SHP77 (cell line): ENCODE results near the gene GPER1.
"Not testable (repeated sequence)": the region's sequence is repeated elsewhere in the genome, so short reads cannot be mapped to it uniquely, and the experiment has no call there.

ENCODE experiments used
- DNase-seq, 2 experiments: peaks; one replicate each; lab custom pipeline; 2025; lab: John Stamatoyannopoulos, UW

Gene GPER1

DNA sequence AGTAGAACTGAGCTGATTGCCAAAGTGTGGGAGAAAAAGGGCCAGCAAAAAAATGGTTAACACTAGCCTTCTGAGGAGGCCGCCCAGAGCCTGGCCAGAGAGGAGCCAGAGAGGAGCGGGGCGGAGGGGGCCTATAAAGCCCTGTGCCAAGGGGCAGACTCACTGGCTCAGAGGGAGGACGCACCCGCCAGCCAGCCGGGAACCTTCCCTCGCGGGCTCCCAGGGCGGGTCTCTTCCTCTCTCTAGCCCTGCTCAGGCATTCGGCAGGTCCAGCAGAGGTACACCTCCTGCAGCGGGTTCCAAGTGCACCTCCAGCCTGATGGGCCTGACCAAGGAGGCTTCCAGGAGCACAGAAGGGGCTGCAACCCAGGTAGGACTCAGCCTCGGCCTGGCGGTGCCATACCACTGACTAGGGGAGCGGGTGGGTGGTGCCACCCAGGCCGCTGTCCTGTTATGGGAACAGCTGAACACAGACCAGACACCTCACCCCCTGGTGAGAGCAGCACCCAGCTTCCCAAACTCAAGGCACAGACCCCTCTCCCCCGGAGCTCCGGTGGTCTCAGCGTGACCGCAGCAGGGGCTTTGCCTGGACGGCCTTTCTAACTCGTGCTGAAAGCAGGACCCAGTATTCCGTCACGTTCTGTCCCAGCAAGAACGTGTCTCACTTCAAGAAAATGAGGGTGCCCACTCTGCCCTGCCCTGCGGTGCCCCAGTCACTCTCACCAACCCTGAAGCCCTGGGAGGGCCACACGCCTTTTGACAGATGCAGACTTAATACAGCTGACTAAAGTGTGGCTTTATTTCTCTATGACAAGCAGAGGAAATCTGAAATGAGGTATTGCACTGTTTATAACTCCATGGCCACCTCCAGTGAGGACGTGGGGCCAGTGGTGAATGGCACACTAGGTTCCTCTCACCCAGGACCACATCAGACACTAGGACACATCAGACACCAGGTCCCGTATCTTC is at the start of gene GPER1:
TSS of gene GPER1 (plus strand) at position 162 of the 969 bp plus-strand sequence. CDS start 3,616 bp downstream, outside the sequence.
- DNase-seq: peak; percentile 58 to 78

DNA sequence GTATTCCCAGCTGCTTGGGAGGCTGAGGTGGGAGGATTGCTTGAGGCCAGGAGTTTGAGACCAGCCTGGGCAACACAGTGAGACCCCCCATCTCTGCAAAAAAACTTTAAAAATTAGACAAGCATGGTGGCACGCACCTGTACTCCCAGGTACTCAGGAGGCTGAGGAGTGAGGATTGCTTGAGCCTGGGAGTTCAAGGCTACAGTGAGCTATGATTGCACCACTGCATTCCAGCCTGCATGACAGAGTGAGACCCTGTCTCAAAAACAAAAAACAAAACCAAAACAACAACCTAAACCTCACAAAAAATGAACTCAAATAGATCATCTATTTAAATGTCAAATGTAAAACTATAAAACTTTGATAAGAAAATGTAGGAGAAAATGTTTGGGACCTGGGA is 47.7 kb upstream of the GPER1 start:
- DNase-seq: not testable (repeated sequence)

DNA sequence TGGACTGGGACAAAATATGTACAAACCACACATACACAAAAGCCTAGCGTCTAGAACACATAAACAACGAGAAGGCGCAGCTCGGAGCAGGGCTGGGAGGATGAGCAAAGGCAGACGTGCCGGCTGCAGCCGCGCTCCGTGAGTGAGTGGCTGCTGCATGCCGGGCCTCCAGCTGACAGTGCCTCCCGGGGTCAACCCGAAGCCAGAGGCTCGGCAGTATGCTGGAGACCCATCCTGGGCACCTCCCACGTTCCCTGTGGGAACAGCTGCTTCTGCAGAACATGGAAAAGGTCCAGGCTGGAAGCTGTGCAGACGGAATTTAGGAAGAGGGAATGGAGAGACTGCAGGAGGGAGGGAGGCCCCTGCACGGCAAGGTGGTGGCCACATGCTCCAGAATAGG is 47.1 kb upstream of the GPER1 start:
- DNase-seq: peak; percentile 70 to 83

DNA sequence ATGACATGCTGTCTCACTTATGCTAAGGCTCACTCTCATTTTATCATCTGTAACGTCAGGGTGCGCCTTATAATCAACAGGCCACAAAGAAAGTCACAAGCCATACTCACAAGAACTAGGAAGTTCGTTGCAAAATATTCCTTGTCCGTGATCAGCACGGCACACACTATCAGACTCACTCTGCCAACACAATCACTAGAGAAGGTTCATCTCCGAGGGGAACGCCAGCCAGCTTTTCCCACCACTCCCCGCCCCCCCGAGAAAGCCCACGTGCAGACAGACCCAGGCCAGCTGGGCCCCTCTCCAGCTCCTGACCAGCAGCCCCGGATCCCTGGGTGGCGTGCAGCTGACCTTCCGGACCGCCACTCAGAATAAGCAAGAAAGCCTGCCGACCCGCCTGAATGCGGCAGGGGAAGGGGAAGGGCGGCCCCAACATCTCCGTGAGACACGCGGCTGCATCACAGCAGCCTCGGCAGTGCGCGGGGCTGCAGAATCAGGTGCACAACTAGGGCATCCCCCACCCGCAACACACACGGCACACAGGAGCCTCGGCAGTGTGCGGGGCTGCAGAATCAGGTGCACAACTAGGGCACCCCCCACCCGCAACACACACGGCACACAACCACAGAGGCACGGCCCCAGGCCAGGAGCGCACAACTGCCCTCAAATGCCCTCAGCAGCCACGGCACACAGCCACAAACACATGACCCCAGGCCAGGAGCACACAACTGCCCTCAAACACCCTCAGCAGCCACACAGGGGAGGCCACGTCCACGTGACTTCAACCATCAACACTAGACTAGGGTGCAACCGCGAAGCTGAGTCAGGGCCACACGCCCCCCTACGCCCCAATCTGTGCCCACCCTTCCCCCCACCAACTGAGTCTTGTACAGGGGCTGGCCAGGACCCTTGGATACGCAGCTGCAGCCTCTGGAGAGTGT is 46.1 kb upstream of the GPER1 start:
- DNase-seq: no peak

DNA sequence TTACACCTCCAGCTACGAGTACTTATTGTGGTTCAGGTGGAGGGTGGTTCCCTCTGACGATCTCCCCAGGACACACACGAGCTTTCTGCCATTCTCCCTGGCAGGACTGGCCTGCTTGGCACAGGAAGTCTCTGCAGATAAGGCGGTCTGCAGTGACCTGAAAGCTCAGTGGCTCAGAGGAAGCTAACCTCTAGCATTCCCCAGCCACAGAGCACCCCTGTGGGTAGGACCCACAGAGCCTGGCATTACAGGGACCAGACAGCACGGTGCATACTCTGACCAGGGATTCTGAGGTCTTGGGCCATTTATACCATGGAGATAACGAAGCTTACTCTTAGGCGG is 45.5 kb upstream of the GPER1 start:
- DNase-seq: no peak

DNA sequence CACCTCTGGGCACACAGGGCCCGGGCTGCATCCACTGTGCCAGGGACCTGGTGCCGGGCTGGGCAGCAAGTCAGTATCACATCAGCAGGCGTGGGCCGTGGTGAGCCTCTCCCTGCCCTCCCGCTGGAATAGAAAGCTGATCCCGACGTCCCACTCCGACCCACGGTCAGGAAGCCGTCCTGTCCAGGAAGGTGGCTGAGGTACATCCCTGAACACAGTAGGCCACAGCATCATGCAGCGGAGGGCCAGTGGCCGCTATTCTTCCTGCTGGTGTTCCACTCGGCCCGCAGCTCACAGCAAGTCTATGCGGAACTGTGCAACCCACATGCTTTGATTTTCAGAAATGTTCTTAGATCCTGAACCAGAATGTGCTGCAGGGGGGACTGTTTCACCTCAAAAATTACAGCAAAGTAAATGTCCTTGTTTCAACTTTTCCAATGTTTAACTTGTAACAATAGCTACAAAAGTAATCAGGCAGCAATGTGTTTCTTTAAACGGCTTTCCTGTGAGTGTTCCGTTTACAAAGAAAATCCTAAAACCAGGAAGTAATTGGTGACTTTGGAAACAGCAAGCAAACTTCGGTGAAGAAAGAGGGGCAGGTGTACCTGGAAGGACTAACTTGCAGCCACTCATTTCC is 44.2 kb upstream of the GPER1 start:
- DNase-seq: no peak

DNA sequence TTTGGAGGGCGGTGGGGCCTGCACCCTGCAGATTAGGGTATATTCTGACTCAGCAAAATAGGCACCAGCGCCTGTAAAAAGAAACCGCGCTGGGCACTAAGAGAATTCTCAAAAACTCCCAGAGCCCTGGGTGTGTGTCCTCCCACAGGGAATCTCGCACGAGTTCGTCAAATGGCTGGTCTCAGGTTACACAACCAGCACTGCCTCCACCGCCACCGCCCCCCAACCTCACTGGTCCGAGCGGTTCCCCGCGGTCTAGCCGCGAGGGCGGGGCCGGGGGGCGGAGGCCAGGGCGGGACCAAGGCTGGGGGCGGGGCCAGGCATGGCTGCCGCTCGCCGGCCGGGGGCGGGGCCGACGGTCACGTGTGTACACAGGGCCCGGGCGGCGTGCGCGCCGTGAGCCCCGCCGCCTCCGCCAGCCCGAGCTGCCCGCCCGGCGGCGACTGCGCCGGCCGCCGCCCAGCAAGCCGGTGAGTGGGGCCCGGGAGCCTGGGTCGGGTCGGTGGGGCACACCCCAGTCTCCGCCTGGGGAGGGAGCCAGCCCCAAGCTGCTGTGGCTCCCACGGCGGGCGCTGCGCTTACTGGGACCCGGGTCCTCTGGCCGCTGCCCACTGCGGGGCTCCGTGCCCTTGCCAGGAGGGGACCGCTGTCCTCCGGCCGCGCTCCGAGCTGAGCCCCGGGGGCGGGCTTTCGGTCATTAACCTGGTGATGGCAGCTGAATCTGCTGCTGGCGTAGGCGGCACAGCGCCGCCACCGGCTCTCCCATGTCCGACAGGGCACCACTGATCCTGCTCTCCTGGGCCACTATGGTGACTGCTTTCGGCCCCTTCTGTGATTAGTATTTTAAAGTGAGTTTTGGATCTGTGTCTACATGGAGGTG is 43.5 kb upstream of the GPER1 start, which contains the start of gene GPR146:
TSS of gene GPR146 (plus strand) at position 358 of the 880 bp plus-strand sequence. CDS start 12,970 bp downstream, outside the sequence.
- peak; percentile 97 to 99 for DNase-seq

DNA sequence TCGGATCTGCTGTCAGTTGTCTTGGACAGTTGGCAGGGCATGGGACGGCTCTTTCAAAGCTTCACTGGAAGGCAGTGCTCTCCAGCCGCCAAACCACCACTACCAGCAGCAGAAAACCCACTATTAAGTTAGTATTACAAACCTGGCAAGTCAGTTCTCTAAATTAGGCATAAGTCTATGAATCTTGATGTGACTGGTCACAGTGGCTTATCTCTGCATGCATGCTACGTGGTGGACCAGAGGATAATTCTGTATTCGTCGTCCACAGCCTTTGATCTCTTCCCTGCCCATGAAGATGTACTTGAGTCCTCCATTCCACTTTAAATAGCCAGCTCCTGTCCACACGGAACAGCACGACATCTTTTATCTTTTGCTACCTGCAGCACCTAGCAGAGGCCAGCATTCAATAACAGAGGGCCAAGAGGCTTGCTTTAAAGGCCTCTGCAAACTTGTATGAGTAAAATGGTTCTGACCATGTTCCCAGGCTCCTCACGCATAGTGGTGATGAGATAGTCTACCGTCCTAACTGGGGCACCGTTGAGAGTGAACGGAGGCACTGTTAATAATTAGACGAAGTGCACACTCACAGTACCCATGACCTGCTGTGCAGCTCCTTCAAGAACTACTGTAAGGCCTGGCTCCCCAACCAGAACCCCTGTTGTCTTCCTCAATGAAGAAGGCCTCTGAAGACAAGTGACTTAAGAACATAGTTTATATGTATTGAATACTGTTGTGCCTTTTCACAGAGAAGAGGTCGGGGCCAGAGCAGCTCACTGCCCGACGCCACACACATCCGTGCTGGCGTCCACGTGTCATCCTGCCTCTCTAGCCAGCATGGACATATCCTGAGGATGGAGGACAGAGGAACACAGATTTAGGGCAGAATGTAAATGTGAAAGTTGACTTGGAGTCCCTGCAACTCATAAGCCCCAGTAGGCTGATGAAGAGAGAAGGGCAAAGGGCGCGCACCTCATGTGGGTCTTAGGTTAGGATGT is 42.5 kb upstream of the GPER1 start:
- DNase-seq: no peak

DNA sequence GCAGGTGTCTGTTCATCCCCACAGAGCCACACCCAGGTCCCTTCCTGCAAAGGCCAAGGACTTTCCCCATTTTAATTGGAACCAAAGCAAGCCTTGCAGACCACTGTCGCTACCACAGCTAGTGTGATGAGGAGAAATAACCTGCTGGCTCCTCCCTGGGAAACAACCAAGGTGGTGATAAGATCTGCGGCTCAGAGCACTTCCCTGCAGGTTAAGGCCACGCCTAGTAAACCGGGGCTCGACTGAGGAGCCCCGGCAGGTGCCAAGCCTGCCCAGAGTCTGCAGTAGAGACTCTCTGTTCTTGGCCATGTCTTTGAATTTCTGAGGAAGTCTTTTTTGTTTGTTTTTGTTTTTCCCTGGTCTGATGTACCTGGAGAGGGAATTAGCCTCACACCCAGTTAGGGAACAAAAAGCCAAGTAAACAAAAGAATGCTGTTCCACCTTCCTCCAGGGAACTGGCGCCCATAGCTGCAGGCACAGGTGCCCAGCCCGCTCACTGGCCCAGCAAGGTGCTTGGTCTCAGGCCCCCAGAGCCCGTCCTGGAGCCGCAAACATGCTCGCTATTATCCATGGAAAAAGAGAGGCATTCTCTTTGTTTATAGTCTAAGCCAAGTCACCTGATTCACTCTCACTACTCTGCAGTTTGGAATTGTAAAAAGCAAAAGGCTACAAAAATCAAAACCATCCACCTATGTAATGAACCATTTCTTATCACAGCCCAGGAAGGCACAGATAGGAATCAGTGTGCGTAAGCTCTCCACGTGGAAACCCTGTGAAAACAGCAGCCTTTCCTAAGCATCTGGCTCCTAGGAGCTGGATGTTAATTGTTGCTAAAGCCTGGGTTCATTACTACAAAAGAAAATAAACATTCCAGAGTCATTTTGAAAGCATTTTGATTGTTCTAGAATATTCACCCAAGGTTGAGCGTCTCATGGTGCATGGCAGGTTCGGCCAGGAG is 40.9 kb upstream of the GPER1 start:
- no peak for DNase-seq

DNA sequence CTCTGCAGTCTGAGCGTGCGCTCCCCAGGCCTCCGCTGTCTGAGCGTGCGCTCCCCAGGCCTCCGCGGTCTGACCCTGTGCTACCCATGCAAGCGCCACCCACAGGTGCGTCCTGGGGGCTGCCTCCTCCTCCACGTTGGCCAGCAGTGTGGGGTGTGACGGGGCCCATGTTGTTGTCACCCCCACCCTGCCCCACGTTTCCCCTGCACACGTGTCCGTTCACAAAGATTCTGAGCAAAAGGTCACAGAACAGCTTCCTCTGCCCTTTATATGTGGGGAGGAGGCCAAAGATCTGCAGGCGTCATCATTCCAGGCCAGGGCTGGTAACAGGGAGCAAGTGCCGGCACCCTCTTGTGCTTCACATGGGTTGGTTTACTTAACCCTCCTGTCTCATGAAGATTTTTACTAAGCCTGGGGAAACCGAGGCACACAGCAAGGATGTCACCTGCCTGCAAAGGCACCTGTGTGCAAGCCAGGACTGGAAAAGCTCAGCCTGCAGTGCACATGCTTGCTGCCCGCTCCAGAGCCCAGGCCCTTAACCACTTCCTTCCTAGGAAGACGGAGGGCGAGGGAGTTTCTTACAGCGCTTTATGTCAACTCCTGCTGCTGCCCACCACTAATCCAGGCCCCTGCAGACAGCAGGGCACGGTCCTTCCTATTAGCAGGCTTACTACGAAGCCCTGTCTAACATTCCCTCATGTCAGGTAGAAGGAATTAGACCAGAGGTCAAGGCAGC is 38.7 kb upstream of the GPER1 start:
- DNase-seq: no peak

DNA sequence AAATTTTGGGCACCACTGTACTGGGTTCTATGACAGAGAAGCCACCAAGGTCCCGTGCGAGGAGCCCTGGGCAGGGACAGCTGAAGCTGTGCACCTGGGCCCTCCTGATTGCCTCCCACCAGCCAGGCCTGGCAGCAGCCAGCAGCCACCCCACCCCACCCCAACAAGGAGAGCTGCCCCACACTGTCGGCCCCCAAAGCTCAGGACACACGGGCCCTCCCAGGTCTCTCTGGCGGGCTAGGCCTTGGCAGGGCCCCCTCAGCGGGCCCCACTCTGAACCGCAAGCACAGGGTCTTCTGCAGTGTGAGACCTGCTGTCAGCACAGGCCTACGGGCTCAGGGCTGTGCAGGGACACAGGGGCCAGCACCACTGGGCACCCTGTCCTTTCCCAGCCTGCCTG is 38.1 kb upstream of the GPER1 start:
- no peak for DNase-seq

DNA sequence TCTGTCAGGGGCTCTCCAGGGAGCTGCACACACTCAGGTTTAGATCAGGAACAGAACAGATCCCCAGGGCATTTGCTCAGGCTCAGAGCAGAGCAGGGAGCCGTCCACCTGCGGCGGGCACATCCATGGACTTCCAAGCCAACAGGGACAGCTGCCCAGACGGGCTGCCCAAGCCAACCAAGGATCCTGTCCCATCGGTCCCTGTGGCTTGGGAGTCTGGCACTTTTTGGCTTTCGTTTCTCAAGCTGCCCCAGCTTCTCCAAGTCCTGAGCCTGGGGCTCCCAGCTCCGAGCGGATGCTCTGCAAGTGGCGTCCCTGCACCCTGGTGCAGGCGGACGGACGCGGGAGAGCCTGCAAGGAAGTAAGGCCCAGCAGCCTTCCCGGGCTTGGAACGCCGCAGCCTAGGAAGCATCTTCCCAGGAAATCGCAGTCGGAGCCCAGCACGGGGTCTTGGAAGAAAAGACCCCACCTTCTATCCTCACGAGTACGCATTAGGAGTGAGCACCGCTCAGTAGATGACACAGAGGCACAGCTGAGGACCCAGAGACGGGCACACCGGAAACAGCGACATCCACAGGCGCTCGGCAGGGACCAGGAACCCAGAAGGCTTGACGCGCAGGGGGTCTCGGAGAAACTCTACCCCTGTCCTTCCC is 37.5 kb upstream of the GPER1 start:
- DNase-seq: no peak

DNA sequence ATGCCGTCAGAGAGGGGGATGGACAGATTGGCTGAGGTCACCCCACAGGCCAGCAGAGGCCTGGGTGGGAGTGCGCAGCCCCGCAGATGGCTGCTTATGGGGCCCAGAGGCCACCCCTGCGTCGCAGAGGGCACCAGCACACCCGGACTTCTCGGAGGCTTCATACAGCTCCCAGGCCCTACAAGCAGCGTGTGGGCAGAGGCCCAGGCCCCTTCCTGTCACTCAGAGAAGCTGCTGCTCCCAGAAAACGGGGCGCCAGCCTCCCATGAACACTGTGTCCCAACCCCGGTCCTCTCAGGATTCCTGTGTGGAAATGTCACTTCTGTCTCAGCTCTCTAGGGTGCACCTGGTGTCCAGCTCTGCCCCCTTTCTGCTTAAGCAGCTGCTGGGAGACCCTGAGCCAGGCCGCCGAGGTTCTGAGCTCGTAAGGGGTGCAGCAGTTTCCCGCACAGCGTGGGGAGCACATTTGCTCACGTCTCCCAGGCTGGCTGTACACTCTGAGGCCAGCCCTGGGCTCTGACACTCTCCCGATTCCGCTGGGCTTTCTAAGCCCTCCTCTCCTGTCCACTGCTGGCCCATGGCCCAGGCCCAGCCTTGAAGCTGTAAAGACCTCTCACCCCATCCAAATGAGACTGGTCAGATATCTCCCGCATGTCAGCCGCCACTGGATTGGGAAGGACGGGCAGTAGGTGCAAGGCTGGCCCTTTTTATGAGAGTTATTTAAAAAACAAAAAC is 36.8 kb upstream of the GPER1 start:
- no peak for DNase-seq

DNA sequence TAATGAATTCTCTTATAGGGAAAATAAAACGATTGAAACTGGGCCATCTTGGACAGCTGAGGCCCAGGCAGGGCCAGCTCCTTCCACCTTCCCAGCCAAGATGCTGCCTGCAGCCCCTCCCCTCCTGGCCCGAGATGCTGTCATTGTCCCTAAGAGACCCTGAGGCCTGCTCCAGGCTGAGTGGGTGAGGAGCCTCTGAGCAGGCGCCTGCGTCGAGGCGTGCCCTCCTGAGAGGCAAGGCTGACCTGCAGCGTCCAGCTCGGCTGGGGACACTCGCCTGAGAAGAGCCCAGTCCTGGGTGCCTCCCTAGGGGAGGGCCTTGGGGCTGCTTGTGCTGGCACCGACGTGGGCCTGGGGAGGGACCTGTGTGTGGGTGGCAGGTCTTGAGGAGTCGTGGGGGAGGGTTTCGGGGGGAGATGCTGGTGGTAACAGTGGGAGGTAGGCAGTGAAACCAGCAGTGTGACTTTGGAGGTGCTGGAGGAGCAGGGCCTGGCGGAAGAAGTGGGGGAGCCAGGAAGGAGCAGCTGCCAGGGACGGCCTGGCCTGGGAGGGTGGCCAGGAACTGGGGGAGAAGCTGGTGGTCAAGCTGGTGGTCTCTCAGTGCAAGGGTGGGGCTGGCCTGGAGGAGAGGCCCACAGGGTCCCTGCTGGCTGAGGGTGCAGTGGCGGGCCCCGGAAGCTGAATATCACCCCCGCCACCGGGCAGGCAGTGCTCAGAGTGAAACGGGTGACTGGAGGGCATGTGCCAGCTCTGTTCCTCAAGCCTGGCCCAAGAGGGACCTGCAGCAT is 35.7 kb upstream of the GPER1 start:
- DNase-seq: no peak

DNA sequence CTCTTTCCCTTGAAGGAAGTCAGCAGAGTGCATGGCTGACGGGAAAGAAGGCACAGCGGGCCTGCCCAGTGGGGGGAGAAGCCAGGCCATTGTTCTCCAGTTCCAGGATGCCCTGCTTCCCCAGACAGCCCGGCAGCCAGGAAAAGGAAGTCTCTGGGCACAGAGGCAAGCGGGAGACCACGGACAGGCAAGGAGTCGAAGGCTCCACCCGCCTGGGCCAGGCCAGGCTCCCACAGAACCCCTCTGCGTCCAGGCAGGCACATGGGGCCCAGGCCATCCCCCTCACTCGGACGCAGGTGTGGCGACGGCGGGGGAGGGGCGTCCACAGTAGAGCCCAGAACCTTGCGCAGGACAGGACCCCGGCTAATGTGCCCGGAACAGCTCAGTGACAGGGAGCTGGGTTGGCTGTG is 34.9 kb upstream of the GPER1 start:
- DNase-seq: no peak

DNA sequence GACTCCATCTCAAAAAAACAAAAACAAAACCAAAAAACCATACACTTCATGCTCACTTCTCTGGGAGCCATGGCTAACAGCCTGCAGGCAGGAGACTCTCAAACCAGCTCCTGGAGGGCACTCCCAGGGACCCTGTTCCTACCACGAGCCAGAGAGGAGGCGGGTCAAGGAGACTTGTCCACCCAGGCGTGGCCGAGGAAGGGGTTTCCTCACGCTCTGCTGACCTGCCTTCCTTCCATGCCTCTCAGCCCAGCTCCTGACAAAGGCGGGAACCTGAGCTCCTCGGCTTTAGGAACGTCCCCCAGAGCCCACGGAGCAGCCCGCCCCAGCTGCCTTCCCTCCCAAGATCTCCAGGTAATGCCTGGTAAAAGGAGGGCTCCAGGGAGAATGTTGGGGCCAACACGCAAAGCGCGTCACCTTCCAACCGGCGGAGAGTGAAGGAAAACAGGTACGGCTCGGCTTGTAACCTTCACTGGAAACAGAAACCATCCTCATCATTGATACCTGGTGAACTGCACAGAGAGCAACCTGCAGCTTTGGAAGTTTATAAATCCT is 34.0 kb upstream of the GPER1 start:
- no peak for DNase-seq
